Measurements from ENCODE around the gene EDC3.
A peak's percentile ranks its signal among the peaks of the same experiment; 100 is the strongest.
"Not testable (repeated sequence)": the region's sequence is repeated elsewhere in the genome, so short reads cannot be mapped to it uniquely, and the experiment has no call there.

EDC3 gene

GRCh38 chr15:74651242-74651741, 44.5 kb downstream of the EDC3 start:
- no peak for DNase-seq (ENCODE audit: low read depth)

DNA sequence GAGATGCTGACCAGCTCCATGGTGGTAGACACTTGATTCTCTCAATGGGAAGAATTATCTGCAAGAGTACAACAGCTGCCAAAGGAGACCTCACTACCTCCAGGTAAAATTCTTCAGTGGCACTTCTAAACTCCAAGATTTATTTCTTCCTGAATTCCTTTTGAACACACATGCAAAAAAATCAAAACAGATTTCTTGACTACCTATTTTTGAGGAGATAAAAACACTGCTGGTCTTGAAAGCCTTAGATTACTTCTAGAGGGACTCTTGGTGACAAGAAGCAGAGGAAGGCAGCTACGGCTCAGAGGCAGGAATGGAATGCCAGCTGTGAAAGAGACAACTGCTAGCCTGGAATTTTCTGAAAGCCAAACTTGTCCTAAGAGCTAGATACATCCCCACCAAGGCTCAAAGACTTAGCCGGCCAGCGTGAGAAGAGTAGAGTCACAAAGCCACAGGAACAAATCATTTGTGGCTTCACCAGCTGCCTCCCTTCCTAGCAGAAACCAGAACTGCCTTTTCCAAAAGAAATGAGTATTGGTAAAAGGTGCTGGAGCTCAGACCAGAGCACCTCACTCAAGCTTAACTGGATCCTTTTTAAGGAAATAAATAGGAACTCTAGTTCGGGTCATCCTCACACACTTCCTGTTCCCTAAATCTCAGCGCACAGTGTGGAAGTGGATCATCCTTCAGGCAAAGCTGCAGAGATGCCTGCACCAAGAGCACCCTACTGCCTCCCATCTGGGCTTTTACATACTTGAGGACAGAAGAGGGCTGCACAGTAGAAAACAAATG, 47.6 kb downstream of the EDC3 start:
- DNase-seq (ENCODE audit: low read depth): no peak

GRCh38 chr15:74646480-74646879, 49.3 kb downstream of the EDC3 start:
- no peak for DNase-seq (ENCODE audit: low read depth)

DNA sequence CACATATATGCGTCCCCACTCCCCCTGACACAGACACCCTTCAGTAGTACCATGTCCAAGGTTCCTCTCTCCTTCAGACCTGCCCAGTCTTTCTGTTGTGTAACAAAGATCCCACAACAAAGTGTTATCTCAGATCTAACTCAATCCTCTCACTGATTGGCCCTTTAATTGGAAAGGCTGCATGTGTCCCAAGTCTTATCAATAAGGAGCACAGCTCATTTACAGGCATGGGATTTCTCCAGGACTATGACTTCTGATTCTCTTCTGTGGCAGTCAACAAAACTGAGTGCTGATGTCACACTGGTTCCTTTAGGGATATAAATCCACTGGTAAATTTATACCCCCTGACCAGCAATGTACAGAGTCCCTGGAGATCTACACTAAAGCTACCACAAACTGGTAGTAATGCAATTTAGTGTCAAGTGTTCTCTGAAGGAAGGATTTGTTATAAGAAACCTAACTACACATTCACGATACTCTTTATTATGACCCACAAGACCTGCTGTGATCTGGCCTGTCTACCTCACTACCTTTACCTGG, 52.1 kb downstream of the EDC3 start:
- DNase-seq (ENCODE audit: low read depth): no peak

GRCh38 chr15:74642734-74643664, 52.8 kb downstream of the EDC3 start:
- DNase-seq (ENCODE audit: low read depth): no peak

- no peak for DNase-seq (ENCODE audit: low read depth)
These were observed 53.5 kb downstream of the EDC3 start for GRCh38 chr15:74642348-74642733.

GRCh38 chr15:74641151-74641550, 54.7 kb downstream of the EDC3 start:
- DNase-seq (ENCODE audit: low read depth): no peak

- no peak for DNase-seq (ENCODE audit: low read depth)
These were observed 58.8 kb downstream of the EDC3 start for GRCh38 chr15:74636984-74637383.

GRCh38 chr15:74635228-74635627, 60.6 kb downstream of the EDC3 start:
- peak; percentile 51 for DNase-seq (ENCODE audit: low read depth)

DNA sequence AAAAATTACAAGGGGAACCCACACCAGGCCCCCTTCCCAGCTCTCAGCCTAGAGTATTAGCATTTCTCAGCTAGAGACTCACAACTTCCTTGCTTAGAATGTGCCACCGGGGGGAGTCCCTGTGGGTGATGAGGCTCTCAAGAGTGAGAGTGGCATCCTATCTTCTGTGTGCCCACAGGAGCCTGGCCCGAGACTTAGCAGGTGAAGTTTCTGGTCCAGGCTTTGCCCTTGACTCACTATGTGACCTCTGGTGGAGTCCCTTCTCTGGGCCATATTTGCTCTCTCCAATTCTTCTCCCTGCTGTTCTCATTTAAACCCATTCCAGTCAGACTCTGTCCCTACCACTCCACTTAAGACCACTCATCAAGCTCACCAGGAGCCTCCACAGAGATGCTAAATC, 62.0 kb downstream of the EDC3 start:
- no peak for DNase-seq (ENCODE audit: low read depth)

GRCh38 chr15:74632601-74633000, 63.2 kb downstream of the EDC3 start:
- DNase-seq (ENCODE audit: low read depth): no peak

GRCh38 chr15:74631935-74632560, 63.8 kb downstream of the EDC3 start:
- DNase-seq (ENCODE audit: low read depth): peak; percentile 34

DNA sequence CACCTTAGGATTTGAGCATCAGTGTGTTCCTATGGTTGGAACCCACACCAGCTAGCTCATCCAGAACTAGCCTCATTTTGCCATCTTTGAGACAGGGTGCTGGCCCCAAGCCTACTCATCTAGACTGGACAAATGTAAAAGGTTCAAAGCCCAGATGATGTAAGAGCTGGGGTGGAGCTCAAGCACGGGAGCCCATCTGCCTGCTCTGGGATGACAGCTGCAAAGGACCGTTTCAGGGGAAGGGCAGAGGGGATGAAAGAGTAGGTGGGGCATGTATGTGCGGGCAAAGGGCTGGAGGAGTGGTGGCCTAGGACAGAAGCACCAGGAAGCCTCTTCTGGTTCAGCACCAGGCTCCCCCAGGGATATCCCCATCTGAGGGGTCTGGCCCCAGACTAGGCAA, 64.4 kb downstream of the EDC3 start:
- no peak for DNase-seq (ENCODE audit: low read depth)

- no peak for DNase-seq (ENCODE audit: low read depth)
These were observed 64.8 kb downstream of the EDC3 start for GRCh38 chr15:74631087-74631385.

- no peak for DNase-seq (ENCODE audit: low read depth)
These were observed 65.3 kb downstream of the EDC3 start for GRCh38 chr15:74630284-74631086.

DNA sequence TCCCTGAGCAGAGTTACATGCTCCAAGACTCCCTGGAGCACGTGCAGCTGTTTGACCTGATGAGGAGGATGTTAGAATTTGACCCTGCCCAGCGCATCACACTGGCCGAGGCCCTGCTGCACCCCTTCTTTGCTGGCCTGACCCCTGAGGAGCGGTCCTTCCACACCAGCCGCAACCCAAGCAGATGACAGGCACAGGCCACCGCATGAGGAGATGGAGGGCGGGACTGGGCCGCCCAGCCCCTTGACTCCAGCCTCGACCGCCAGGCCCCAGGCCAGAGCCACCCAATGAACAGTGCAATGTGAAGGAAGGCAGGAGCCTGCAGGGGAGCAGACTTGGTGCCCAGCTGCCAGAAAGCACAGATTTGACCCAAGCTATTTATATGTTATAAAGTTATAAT, 66.1 kb downstream of the EDC3 start:
- not testable (repeated sequence) for DNase-seq (ENCODE audit: low read depth)

DNA sequence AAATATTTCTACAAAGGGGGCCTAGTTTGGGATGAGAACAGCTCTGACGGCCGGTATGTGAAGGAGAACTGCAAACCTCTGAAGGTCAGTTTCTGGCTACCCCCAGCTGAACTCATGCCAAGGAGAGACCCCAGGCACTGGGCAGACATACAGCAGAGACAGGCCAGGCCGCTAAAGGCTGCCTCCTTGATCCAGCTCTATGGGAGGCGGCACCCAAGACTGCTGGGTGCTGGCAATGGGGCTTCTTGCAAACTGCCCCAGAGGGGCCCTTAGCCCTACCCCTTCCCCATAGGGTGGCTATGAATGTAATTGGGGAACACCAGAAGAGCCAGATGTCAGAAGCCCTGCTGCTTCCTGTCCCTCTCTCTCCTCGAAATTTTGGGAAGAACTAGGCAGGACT, 66.9 kb downstream of the EDC3 start:
- no peak for DNase-seq (ENCODE audit: low read depth)

DNA sequence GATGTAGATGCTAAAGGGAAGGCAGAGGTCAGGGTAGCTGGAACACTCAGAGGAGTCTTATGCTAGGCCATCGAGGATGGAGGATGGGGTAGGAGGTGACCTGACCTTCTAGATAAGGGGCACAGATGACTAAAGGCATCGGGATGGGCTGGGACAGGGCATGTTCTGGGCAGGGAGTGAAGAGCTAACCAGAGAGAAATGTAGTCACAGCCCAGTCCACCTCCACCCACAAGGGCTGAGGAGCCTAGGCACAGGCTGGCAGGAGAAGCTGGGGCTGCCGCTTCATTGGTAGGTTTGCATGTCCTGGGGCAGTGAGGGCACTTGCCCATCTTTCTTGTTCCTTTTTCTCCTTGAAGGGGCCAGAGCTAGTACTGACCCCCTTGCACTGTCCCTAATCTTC, 67.6 kb downstream of the EDC3 start:
- DNase-seq (ENCODE audit: low read depth): no peak

- no peak for DNase-seq (ENCODE audit: low read depth)
These were observed 68.1 kb downstream of the EDC3 start for GRCh38 chr15:74627766-74628165.

DNA sequence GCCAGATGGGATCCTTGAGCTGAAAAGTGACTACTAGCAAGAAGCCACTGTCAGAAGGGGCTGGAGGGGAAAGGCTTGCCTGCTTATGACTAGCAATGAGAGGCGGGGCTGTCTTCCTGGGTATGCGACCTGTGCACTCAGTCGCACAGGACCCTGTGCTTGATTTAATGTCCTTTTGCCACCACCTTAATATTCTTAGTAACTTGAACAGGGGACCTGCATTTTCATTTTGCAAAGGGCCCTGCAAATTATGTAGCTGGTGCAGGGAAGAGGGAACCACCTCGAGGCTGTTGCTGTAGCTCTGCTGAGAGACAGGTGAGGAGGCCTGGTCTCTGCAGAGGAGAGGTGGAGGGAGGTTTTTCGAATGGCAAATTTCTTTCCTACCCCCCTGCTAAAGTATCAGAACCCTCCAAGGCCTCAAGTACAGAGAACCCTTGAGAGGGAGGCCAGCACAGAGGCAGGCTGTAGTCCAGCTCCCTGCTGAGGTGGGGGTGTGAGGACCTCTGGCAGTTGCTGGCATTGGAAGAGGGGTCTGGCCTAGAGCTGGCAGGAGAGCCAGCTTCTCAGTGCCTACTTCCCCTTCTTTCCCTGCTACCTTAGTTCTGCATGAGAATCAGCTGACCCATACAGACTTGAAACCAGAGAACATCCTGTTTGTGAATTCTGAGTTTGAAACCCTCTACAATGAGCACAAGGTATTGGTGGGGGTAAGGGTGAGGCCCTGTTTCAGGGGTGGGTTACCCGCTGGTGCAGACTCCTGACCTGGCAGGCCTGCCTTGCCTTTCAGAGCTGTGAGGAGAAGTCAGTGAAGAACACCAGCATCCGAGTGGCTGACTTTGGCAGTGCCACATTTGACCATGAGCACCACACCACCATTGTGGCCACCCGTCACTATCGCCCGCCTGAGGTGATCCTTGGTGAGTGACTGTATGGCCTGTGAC, 68.8 kb downstream of the EDC3 start:
- DNase-seq (ENCODE audit: low read depth): no peak
